Vagina (tissue), 2 donors: Measurements from ENCODE around the gene CADM1. TPM values are rescaled to one million over a fixed set of nuclear protein-coding genes. Genes with fewer than 3 reads are reported as not detected.

ENCODE experiments used
- DNase-seq, 2 donors: peaks; one replicate each; pipeline ENCODE4 v3.0.0-alpha.2; 2017; ENCODE audit errors: extremely low spot score in 2 of 2
- H3K27ac ChIP-seq: fragments of 200-600 bp; sonication (generic); one replicate; pipeline ENCODE4 v1.5.1; 2019
- H3K27me3 ChIP-seq: fragments of 200-600 bp; sonication (generic); one replicate; pipeline ENCODE4 v1.5.1; 2019
- H3K36me3 ChIP-seq, 2 donors: fragments of 200-600 bp; sonication (generic); one replicate each; pipeline ENCODE4 v1.5.1; 2017 to 2019
- H3K4me1 ChIP-seq: fragments of 200-600 bp; sonication (generic); one replicate; pipeline ENCODE4 v1.5.1; 2019
- H3K4me3 ChIP-seq, 2 donors: fragments of 200-600 bp; sonication (generic); 1 replicate in 1 of 2; 2 replicates in 1 of 2; pipeline ENCODE4 v1.5.1; 2016 to 2019
- H3K9me3 ChIP-seq: fragments of 200-600 bp; sonication (generic); one replicate; pipeline ENCODE4 v1.5.1; 2019
- POLR2A ChIP-seq, 2 donors: fragments of 450-650 bp; IDR thresholded peaks; one replicate each; pipeline ENCODE4 v1.6.1; 2017; ENCODE audit warnings: antibody characterized with exemption in 2 of 2, mild to moderate bottlenecking in 2 of 2, moderate library complexity in 2 of 2
- POLR2AphosphoS5 ChIP-seq, 2 donors: sonication (generic); formaldehyde crosslinking; IDR thresholded peaks; one replicate each; pipeline ENCODE4 v1.9.0; 2017; ENCODE audit warnings: antibody characterized with exemption in 2 of 2, mild to moderate bottlenecking in 2 of 2, low read depth in 1 of 2; ENCODE audit not compliant: insufficient read depth in 1 of 2
- intact Hi-C: fragments of 100-400 bp; cut with DNase I; formaldehyde crosslinking; loops from one replicate; pipeline ENCODE4 v1.15.1; 2023
- total RNA-seq: library from RNA; depleted of rRNA; stranded (reverse); fragments of >200 nt; gene quantifications from one replicate; pipeline ENCODE4 v1.2.3, GENCODE V29; 2016
- TF ChIP-seq, protein P1 (sequence below), 3 experiments: fragments of 450-650 bp in 2 of 3; fragments of 200-600 bp in 1 of 3; sonication (generic) in 1 of 3; IDR thresholded peaks; one replicate each; pipeline ENCODE4 v1.5.1; 2017 to 2019; ENCODE audit warnings: antibody characterized with exemption in 3 of 3, mild to moderate bottlenecking in 2 of 3, moderate library complexity in 2 of 3

The CADM1 gene
- total RNA-seq, 1 donor from 2014 or later: 37.1 TPM

DNA sequence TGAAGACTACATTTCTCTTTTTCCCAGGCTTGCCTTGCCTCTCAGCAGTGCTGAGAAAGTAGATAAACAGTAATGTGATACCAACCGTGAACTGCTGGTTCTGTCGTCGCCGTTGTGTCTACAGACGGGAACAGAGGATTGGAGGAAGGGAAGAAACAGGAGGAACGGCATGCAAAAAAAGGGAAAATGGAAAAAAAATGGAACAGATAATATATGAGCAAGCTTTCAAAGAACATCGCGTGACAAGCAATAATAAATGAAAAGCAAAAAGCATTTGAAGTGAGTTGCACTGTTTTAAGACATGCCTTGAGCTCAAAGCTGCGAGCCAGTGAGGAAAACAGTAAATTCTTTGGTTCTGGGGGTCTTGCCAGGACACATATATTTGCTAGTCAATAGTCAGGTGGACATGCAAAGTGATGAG is 305.9 kb downstream of the CADM1 start:
- intact Hi-C loops: no loop called here
- Histone ChIP-seq H3K36me3 (no peaks in the 10 kb centered on the region), H3K9me3 (no peaks in the 10 kb centered on the region), H3K4me3 (no peak overlapping the region), H3K27ac (no peak overlapping the region), H3K27me3 (no peaks in the 10 kb centered on the region), H3K4me1 (no peaks in the 10 kb centered on the region)
- no peak for DNase-seq
- no peak for TF ChIP-seq POLR2AphosphoS5 (IDR thresholded peaks at IDR 0.05; ENCODE audit: insufficient read depth in 1 of 2, low read depth in 1 of 2)
- no peak for TF ChIP-seq POLR2A (IDR thresholded peaks at IDR 0.05)
- TF ChIP-seq, protein P1, sequence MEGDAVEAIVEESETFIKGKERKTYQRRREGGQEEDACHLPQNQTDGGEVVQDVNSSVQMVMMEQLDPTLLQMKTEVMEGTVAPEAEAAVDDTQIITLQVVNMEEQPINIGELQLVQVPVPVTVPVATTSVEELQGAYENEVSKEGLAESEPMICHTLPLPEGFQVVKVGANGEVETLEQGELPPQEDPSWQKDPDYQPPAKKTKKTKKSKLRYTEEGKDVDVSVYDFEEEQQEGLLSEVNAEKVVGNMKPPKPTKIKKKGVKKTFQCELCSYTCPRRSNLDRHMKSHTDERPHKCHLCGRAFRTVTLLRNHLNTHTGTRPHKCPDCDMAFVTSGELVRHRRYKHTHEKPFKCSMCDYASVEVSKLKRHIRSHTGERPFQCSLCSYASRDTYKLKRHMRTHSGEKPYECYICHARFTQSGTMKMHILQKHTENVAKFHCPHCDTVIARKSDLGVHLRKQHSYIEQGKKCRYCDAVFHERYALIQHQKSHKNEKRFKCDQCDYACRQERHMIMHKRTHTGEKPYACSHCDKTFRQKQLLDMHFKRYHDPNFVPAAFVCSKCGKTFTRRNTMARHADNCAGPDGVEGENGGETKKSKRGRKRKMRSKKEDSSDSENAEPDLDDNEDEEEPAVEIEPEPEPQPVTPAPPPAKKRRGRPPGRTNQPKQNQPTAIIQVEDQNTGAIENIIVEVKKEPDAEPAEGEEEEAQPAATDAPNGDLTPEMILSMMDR (IDR thresholded peaks at IDR 0.05): no peak

DNA sequence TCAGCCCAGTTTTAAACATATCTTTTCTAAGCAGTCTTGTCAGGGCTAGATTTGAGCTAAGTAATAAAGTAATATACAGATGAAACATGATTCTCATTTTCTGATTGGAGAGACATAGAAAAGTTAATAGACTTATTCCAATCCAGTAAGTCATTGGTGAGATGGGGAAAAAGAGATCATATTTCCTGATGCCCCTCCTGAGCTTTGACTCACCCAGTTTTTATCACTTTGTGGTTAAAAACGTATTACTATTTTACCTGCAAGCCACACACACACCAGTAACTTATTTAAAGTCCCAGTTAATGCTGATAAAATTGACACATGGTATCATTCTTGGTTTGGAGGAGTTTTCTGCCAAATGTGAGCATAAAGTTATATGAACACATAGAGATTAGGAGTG is 306.8 kb downstream of the CADM1 start:
- Histone ChIP-seq H3K36me3 (no peaks in the 10 kb centered on the region), H3K27me3 (no peaks in the 10 kb centered on the region), H3K4me3 (no peak overlapping the region), H3K9me3 (no peaks in the 10 kb centered on the region), H3K27ac (no peak overlapping the region), H3K4me1 (no peaks in the 10 kb centered on the region)
- TF ChIP-seq, protein P1 (IDR thresholded peaks at IDR 0.05): no peak
- TF ChIP-seq POLR2A (IDR thresholded peaks at IDR 0.05): no peak
- TF ChIP-seq POLR2AphosphoS5 (IDR thresholded peaks at IDR 0.05; ENCODE audit: insufficient read depth in 1 of 2, low read depth in 1 of 2): no peak
- intact Hi-C loops: no loop called here
- no peak for DNase-seq

DNA sequence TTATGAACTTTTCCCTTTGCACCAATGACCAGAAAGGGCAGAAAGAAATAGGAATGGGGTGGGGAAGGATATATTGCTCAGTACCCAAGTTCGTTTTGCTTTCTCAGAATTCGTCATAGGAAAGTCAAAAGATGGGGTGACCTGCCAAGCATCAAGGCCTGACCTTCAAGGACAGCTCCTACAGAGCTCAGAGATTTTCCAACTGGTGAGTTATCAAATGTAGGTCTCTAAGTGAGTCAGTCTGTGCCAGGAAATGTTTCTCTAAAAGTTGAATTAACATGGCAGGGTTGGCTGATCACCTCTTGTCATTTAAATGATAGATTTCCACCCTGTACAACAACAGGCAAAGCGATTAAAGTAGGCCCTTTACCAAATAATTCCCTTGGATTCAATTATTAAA is 307.2 kb downstream of the CADM1 start:
- Histone ChIP-seq H3K36me3 (no peaks in the 10 kb centered on the region), H3K4me3 (no peak overlapping the region), H3K4me1 (no peaks in the 10 kb centered on the region), H3K27ac (no peak overlapping the region), H3K9me3 (no peaks in the 10 kb centered on the region), H3K27me3 (no peaks in the 10 kb centered on the region)
- DNase-seq: no peak
- TF ChIP-seq, protein P1 (IDR thresholded peaks at IDR 0.05): no peak
- TF ChIP-seq POLR2AphosphoS5 (IDR thresholded peaks at IDR 0.05; ENCODE audit: insufficient read depth in 1 of 2, low read depth in 1 of 2): no peak
- TF ChIP-seq POLR2A (IDR thresholded peaks at IDR 0.05): no peak
- intact Hi-C loops: no loop called here

DNA sequence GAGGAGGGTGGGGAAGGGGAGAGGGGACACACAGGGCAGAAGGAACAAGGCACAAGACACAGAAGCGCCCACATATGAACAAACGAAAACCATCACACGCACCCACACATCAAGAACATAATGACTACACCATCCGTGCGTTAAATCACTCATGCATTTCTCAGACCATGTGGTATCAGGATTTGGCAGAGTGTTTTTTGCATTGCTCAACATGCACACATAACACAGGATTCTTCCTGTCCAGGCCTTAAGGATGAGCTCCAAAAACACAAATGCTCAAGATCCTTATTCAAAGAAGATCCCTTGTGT is 309.5 kb downstream of the CADM1 start:
- Histone ChIP-seq H3K36me3 (no peaks in the 10 kb centered on the region), H3K9me3 (no peaks in the 10 kb centered on the region), H3K27ac (no peak overlapping the region), H3K27me3 (no peaks in the 10 kb centered on the region), H3K4me3 (no peak overlapping the region), H3K4me1 (no peaks in the 10 kb centered on the region)
- TF ChIP-seq POLR2AphosphoS5 (IDR thresholded peaks at IDR 0.05; ENCODE audit: insufficient read depth in 1 of 2, low read depth in 1 of 2) (no peak), POLR2A (IDR thresholded peaks at IDR 0.05) (no peak)
- TF ChIP-seq, protein P1 (IDR thresholded peaks at IDR 0.05): no peak
- DNase-seq: no peak
- intact Hi-C loops: no loop called here

DNA sequence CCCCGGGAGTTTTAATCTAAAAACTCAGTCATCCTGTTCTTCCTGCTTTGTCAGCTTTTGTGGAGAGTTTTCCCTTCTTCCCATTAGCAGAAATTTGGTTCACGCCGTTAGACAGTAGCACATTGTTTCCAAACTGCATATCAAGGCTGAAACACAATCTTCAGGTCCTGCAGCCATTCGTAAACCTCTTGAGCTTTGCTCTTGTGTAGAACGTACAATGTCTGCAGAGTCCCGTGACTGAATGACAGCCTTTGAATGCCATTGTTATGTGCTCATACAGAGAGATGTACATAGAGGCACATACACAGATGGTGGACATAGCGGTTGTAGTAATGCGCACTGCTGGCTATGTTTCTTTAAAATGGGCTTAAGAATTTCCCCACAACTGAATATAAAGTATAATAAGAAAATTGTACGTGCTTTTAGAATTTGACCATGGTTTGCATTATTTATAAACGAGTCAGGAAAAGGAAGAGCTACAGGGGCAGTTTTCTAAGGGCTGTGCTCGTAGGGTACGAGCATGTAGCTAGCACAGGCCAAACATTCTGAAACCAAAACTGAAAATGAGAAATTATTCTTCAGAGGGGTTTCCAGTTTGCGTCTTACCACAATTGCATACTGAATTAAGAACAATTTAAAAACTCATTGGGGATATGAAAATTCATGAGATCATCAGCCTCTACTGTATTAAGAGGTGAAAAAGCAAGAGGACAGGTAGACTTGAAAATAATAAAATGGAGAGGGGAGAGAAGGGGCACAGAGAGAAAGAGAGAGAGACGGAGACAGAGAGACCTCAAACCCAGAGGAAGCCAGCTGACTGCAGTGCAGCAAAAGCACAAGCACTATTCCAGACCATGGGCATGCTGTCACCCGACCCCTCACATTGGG is 310.1 kb downstream of the CADM1 start:
- Histone ChIP-seq H3K36me3 (no peaks in the 10 kb centered on the region), H3K4me1 (no peaks in the 10 kb centered on the region), H3K27me3 (no peaks in the 10 kb centered on the region), H3K9me3 (no peaks in the 10 kb centered on the region), H3K27ac (no peak overlapping the region), H3K4me3 (no peak overlapping the region)
- intact Hi-C loops: no loop called here
- DNase-seq: no peak
- TF ChIP-seq POLR2AphosphoS5 (IDR thresholded peaks at IDR 0.05; ENCODE audit: insufficient read depth in 1 of 2, low read depth in 1 of 2) (no peak), POLR2A (IDR thresholded peaks at IDR 0.05) (no peak)
- TF ChIP-seq, protein P1 (IDR thresholded peaks at IDR 0.05): no peak
